Measurements from ENCODE around the gene SIPA1L3.

GRCh38 chr19:38216785-38217641 lies 310.0 kb downstream of the SIPA1L3 start:
- TF ChIP-seq CTCF (IDR thresholded peaks at IDR 0.05) (no peak), POLR2A (IDR thresholded peaks at IDR 0.05) (no peak)

Measured in lower leg skin (tissue), 3 donors.